Vagina (tissue), 2 donors: ENCODE data around the gene SSBP2. TPM values are rescaled to one million over a fixed set of nuclear protein-coding genes. Genes with fewer than 3 reads are reported as not detected.

Experiments used
- DNase-seq, 2 donors: peaks; one replicate each; pipeline ENCODE4 v3.0.0-alpha.2; 2017; ENCODE audit errors: extremely low spot score in 2 of 2
- H3K27ac ChIP-seq: fragments of 200-600 bp; sonication (generic); one replicate; pipeline ENCODE4 v1.5.1; 2019
- H3K27me3 ChIP-seq: fragments of 200-600 bp; sonication (generic); one replicate; pipeline ENCODE4 v1.5.1; 2019
- H3K36me3 ChIP-seq, 2 donors: fragments of 200-600 bp; sonication (generic); one replicate each; pipeline ENCODE4 v1.5.1; 2017 to 2019
- H3K4me1 ChIP-seq: fragments of 200-600 bp; sonication (generic); one replicate; pipeline ENCODE4 v1.5.1; 2019
- H3K4me3 ChIP-seq, 2 donors: fragments of 200-600 bp; sonication (generic); 1 replicate in 1 of 2; 2 replicates in 1 of 2; pipeline ENCODE4 v1.5.1; 2016 to 2019
- H3K9me3 ChIP-seq: fragments of 200-600 bp; sonication (generic); one replicate; pipeline ENCODE4 v1.5.1; 2019
- CTCF ChIP-seq, 3 experiments: fragments of 450-650 bp in 2 of 3; fragments of 200-600 bp in 1 of 3; sonication (generic) in 1 of 3; IDR thresholded peaks; one replicate each; pipeline ENCODE4 v1.5.1; 2017 to 2019; ENCODE audit warnings: antibody characterized with exemption in 3 of 3, mild to moderate bottlenecking in 2 of 3, moderate library complexity in 2 of 3
- POLR2A ChIP-seq, 2 donors: fragments of 450-650 bp; IDR thresholded peaks; one replicate each; pipeline ENCODE4 v1.6.1; 2017; ENCODE audit warnings: antibody characterized with exemption in 2 of 2, mild to moderate bottlenecking in 2 of 2, moderate library complexity in 2 of 2
- POLR2AphosphoS5 ChIP-seq, 2 donors: sonication (generic); formaldehyde crosslinking; IDR thresholded peaks; one replicate each; pipeline ENCODE4 v1.9.0; 2017; ENCODE audit warnings: antibody characterized with exemption in 2 of 2, mild to moderate bottlenecking in 2 of 2, low read depth in 1 of 2; ENCODE audit not compliant: insufficient read depth in 1 of 2
- intact Hi-C: fragments of 100-400 bp; cut with DNase I; formaldehyde crosslinking; loops from one replicate; pipeline ENCODE4 v1.15.1; 2023
- total RNA-seq: library from RNA; depleted of rRNA; stranded (reverse); fragments of >200 nt; gene quantifications from one replicate; pipeline ENCODE4 v1.2.3, GENCODE V29; 2016

SSBP2 gene
- total RNA-seq, 1 donor from 2014 or later, result 66.3 TPM

- Histone ChIP-seq H3K27ac (no peak overlapping the region), H3K27me3 (no peaks in the 10 kb centered on the region), H3K4me3 (no peak overlapping the region), H3K4me1 (no peaks in the 10 kb centered on the region), H3K9me3 (no peaks in the 10 kb centered on the region), H3K36me3 (no peaks in the 10 kb centered on the region)
- TF ChIP-seq POLR2AphosphoS5 (IDR thresholded peaks at IDR 0.05; ENCODE audit: insufficient read depth in 1 of 2, low read depth in 1 of 2) (no peak), POLR2A (IDR thresholded peaks at IDR 0.05) (no peak), CTCF (IDR thresholded peaks at IDR 0.05) (no peak)
- DNase-seq, result no peak
- intact Hi-C loops, result no loop called here
Measured at GRCh38 chr5:81525690-81526089, 225.2 kb downstream of the SSBP2 start.

- TF ChIP-seq POLR2A (IDR thresholded peaks at IDR 0.05), result no peak
- no peak for TF ChIP-seq CTCF (IDR thresholded peaks at IDR 0.05)
- no peak for TF ChIP-seq POLR2AphosphoS5 (IDR thresholded peaks at IDR 0.05; ENCODE audit: insufficient read depth in 1 of 2, low read depth in 1 of 2)
- no peaks in the 10 kb centered on the region for H3K36me3 ChIP-seq
- no peak overlapping the region for H3K27ac ChIP-seq
- H3K4me1 ChIP-seq, result no peaks in the 10 kb centered on the region
- H3K4me3 ChIP-seq, result no peak overlapping the region
- no peak for DNase-seq
- intact Hi-C loops, result no loop called here
- no peaks in the 10 kb centered on the region for H3K27me3 ChIP-seq
- no peaks in the 10 kb centered on the region for H3K9me3 ChIP-seq
Measured at GRCh38 chr5:81524015-81524414, 226.9 kb downstream of the SSBP2 start.

- intact Hi-C loops, result no loop called here
- H3K4me1 ChIP-seq, result no peaks in the 10 kb centered on the region
- H3K27ac ChIP-seq, result no peak overlapping the region
- no peak for DNase-seq
- H3K36me3 ChIP-seq, result no peaks in the 10 kb centered on the region
- no peak for TF ChIP-seq CTCF (IDR thresholded peaks at IDR 0.05)
- no peak for TF ChIP-seq POLR2AphosphoS5 (IDR thresholded peaks at IDR 0.05; ENCODE audit: insufficient read depth in 1 of 2, low read depth in 1 of 2)
- no peak for TF ChIP-seq POLR2A (IDR thresholded peaks at IDR 0.05)
- H3K9me3 ChIP-seq, result no peaks in the 10 kb centered on the region
- H3K27me3 ChIP-seq, result no peaks in the 10 kb centered on the region
- H3K4me3 ChIP-seq, result no peak overlapping the region
Measured at GRCh38 chr5:81522571-81522970, 228.3 kb downstream of the SSBP2 start.

- no peaks in the 10 kb centered on the region for H3K4me1 ChIP-seq
- H3K27me3 ChIP-seq, result no peaks in the 10 kb centered on the region
- intact Hi-C loops, result no loop called here
- TF ChIP-seq POLR2A (IDR thresholded peaks at IDR 0.05) (no peak), CTCF (IDR thresholded peaks at IDR 0.05) (no peak), POLR2AphosphoS5 (IDR thresholded peaks at IDR 0.05; ENCODE audit: insufficient read depth in 1 of 2, low read depth in 1 of 2) (no peak)
- no peak for DNase-seq
- H3K4me3 ChIP-seq, result no peak overlapping the region
- H3K9me3 ChIP-seq, result no peaks in the 10 kb centered on the region
- no peaks in the 10 kb centered on the region for H3K36me3 ChIP-seq
- H3K27ac ChIP-seq, result no peak overlapping the region
Measured at GRCh38 chr5:81520769-81521168, 230.1 kb downstream of the SSBP2 start.

GRCh38 chr5:81519217-81519905, 231.5 kb downstream of the SSBP2 start:
- TF ChIP-seq CTCF (IDR thresholded peaks at IDR 0.05), result no peak
- TF ChIP-seq POLR2AphosphoS5 (IDR thresholded peaks at IDR 0.05; ENCODE audit: insufficient read depth in 1 of 2, low read depth in 1 of 2), result no peak
- no peak for TF ChIP-seq POLR2A (IDR thresholded peaks at IDR 0.05)
- Histone ChIP-seq H3K36me3 (no peaks in the 10 kb centered on the region), H3K4me1 (no peaks in the 10 kb centered on the region), H3K27ac (no peak overlapping the region), H3K4me3 (no peak overlapping the region), H3K27me3 (no peaks in the 10 kb centered on the region), H3K9me3 (no peaks in the 10 kb centered on the region)
- no peak for DNase-seq
- intact Hi-C loops, result no loop called here
